Immature natural killer cell (primary cell): ENCODE measurements around the gene HPSE. TPM values are rescaled to one million over a fixed set of nuclear protein-coding genes. Genes with fewer than 3 reads are reported as not detected.

Source experiments
- polyA plus RNA-seq, 3 donors: library from polyadenylated mRNA; unstranded; fragments of 300-500 nt; fragmentation: Illumina TruSeq; gene quantifications; one replicate each; pipeline ENCODE4 v1.2.3, GENCODE V29; 2021

Gene HPSE
- polyA plus RNA-seq, 3 donors from 2014 or later: 1.1 to 2.5 (median 1.3) TPM

Other genes starting within 250 kb of the HPSE start
- 1,000 to 10,000 TPM; 1,450 to 1,724 (median 1,466) TPM for gene PLAC8, start 220.1 kb downstream of the HPSE start, polyA plus RNA-seq
- gene COQ2, start 50.0 kb downstream of the HPSE start, polyA plus RNA-seq: 1 to 10 TPM; 5.8 to 7.8 (median 7.5) TPM
- gene HELQ, start 121.0 kb upstream of the HPSE start, polyA plus RNA-seq: 10 to 100 TPM in 2 of 3 donors, 1 to 10 TPM in 1; 7.8 to 18.9 (median 15.4) TPM
- gene MRPS18C, start 121.2 kb upstream of the HPSE start, polyA plus RNA-seq: 10 to 100 TPM; 44.8 to 77.0 (median 45.5) TPM
- 10 to 100 TPM in 1 of 3 donors, 1 to 10 TPM in 2; 6.2 to 10.8 (median 7.4) TPM for gene ABRAXAS1, start 150.3 kb upstream of the HPSE start, polyA plus RNA-seq
- gene GPAT3, start 201.3 kb upstream of the HPSE start, polyA plus RNA-seq: 1 to 10 TPM in 1 of 3 donors, under 1 TPM in 1, not detected in 1; 0.56 to 2.1 TPM